COLO668 (cell line): ENCODE measurements around the gene HIPK2.
A peak's percentile ranks its signal among the peaks of the same experiment; 100 is the strongest.

Source experiments
- DNase-seq: peaks from one replicate; lab custom pipeline; 2025; ENCODE audit not compliant: unreplicated experiment; lab: John Stamatoyannopoulos, UW

Gene HIPK2

GRCh38 chr7:139737221-139738100 lies 40.3 kb downstream of the HIPK2 start:
- DNase-seq: no peak

GRCh38 chr7:139735912-139736595 lies 41.7 kb downstream of the HIPK2 start:
- no peak for DNase-seq

GRCh38 chr7:139735466-139735865 lies 42.3 kb downstream of the HIPK2 start:
- DNase-seq: no peak

- DNase-seq: no peak
Observed at GRCh38 chr7:139734395-139734794, 43.4 kb downstream of the HIPK2 start.

- DNase-seq: no peak
Observed at GRCh38 chr7:139733751-139734150, 44.0 kb downstream of the HIPK2 start.

GRCh38 chr7:139732471-139733167 lies 45.2 kb downstream of the HIPK2 start:
- DNase-seq: no peak

- DNase-seq: no peak
Observed at GRCh38 chr7:139731802-139732470, 45.9 kb downstream of the HIPK2 start.

- peak; percentile 16 for DNase-seq
Observed at GRCh38 chr7:139730746-139731612, 46.8 kb downstream of the HIPK2 start.

- no peak for DNase-seq
Observed at GRCh38 chr7:139728203-139728602, 49.6 kb downstream of the HIPK2 start.

GRCh38 chr7:139727151-139727705 lies 50.6 kb downstream of the HIPK2 start:
- DNase-seq: no peak

- no peak for DNase-seq
Observed at GRCh38 chr7:139726485-139726869, 51.3 kb downstream of the HIPK2 start.

GRCh38 chr7:139725858-139726484 lies 51.8 kb downstream of the HIPK2 start:
- no peak for DNase-seq

- no peak for DNase-seq
Observed at GRCh38 chr7:139725077-139725476, 52.7 kb downstream of the HIPK2 start.

GRCh38 chr7:139722604-139723003 lies 55.2 kb downstream of the HIPK2 start:
- no peak for DNase-seq

GRCh38 chr7:139721821-139722220 lies 56.0 kb downstream of the HIPK2 start:
- no peak for DNase-seq

GRCh38 chr7:139721417-139721816 lies 56.4 kb downstream of the HIPK2 start:
- DNase-seq: no peak

- DNase-seq: no peak
Observed at GRCh38 chr7:139720705-139721231, 57.0 kb downstream of the HIPK2 start.

- no peak for DNase-seq
Observed at GRCh38 chr7:139720186-139720585, 57.6 kb downstream of the HIPK2 start.

- no peak for DNase-seq
Observed at GRCh38 chr7:139718859-139719258, 58.9 kb downstream of the HIPK2 start.
